H9 (cell line): Measurements from ENCODE around the gene MT2A. TPM values are rescaled to one million over a fixed set of nuclear protein-coding genes. Genes with fewer than 3 reads are reported as not detected.

Source experiments
- DNase-seq: peaks from one replicate; pipeline ENCODE4 v3.0.0-alpha.2; 2017
- H2AFZ ChIP-seq: one replicate; pipeline ENCODE4 v1.6.1; 2013; ENCODE audit warnings: mild to moderate bottlenecking, low read length, control low read depth, moderate library complexity
- H2AK5ac ChIP-seq: 2 replicates; pipeline ENCODE4 v1.6.1; 2013; ENCODE audit warnings: low read length, control low read depth, mixed read lengths; ENCODE audit not compliant: insufficient read length
- H2BK120ac ChIP-seq: one replicate; pipeline ENCODE4 v1.6.1; 2013; ENCODE audit warnings: low read depth, mild to moderate bottlenecking, low read length, control low read depth, inconsistent platforms; ENCODE audit not compliant: poor library complexity, severe bottlenecking
- H2BK12ac ChIP-seq: 2 replicates; pipeline ENCODE4 v1.6.1; 2013; ENCODE audit warnings: low read length, control low read depth, mixed read lengths, low read depth; ENCODE audit not compliant: insufficient read length
- H2BK15ac ChIP-seq: 2 replicates; pipeline ENCODE4 v1.6.1; 2013; ENCODE audit warnings: low read depth, low read length, control low read depth
- H2BK20ac ChIP-seq: one replicate; pipeline ENCODE4 v1.6.1; 2013; ENCODE audit warnings: low read depth, mild to moderate bottlenecking, low read length, control low read depth, inconsistent platforms; ENCODE audit not compliant: poor library complexity, severe bottlenecking
- H2BK5ac ChIP-seq: 2 replicates; pipeline ENCODE4 v1.6.1; 2013; ENCODE audit warnings: low read length, control low read depth, mixed read lengths; ENCODE audit not compliant: insufficient read length
- H3K14ac ChIP-seq: 2 replicates; pipeline ENCODE4 v1.6.1; 2013; ENCODE audit warnings: low read length, control low read depth; ENCODE audit not compliant: insufficient read depth
- H3K18ac ChIP-seq: 2 replicates; pipeline ENCODE4 v1.6.1; 2013; ENCODE audit warnings: low read depth, mild to moderate bottlenecking, mixed read lengths, low read length, control low read depth; ENCODE audit not compliant: insufficient read length
- H3K23ac ChIP-seq: 2 replicates; pipeline ENCODE4 v1.6.1; 2013; ENCODE audit warnings: low read length, control low read depth, mixed read lengths, low read depth; ENCODE audit not compliant: insufficient read length
- H3K23me2 ChIP-seq: 2 replicates; pipeline ENCODE4 v1.6.1; 2013; ENCODE audit warnings: low read depth, mild to moderate bottlenecking, mixed read lengths, low read length, control low read depth; ENCODE audit not compliant: insufficient read length, poor library complexity, severe bottlenecking
- H3K27ac ChIP-seq: 2 replicates; pipeline ENCODE4 v1.5.1; 2013; ENCODE audit warnings: low read length, control low read depth, mixed read lengths, low read depth; ENCODE audit not compliant: insufficient read length
- H3K27me3 ChIP-seq: 2 replicates; pipeline ENCODE4 v1.6.1; 2013; ENCODE audit warnings: low read length, control low read depth, inconsistent platforms; ENCODE audit not compliant: insufficient read depth
- H3K4ac ChIP-seq: 2 replicates; pipeline ENCODE4 v1.6.1; 2013; ENCODE audit warnings: low read depth, mild to moderate bottlenecking, control low read depth, inconsistent platforms, low read length, moderate library complexity
- H3K4me1 ChIP-seq: 2 replicates; pipeline ENCODE4 v1.6.1; 2013; ENCODE audit warnings: low read length, control low read depth, inconsistent platforms; ENCODE audit not compliant: insufficient read depth
- H3K4me2 ChIP-seq: 2 replicates; pipeline ENCODE4 v1.6.1; 2013; ENCODE audit warnings: low read length, control low read depth, mixed read lengths; ENCODE audit not compliant: insufficient read length, insufficient read depth
- H3K56ac ChIP-seq: 2 replicates; pipeline ENCODE4 v1.6.1; 2013; ENCODE audit warnings: low read depth, mild to moderate bottlenecking, mixed read lengths, low read length, control low read depth; ENCODE audit not compliant: insufficient read length
- H3K79me1 ChIP-seq: 2 replicates; pipeline ENCODE4 v1.6.1; 2013; ENCODE audit warnings: low read depth, mild to moderate bottlenecking, moderate library complexity, low read length, control low read depth, inconsistent platforms; ENCODE audit not compliant: insufficient read depth, poor library complexity, severe bottlenecking
- H3K79me2 ChIP-seq: 2 replicates; pipeline ENCODE4 v1.6.1; 2013; ENCODE audit warnings: low read length, control low read depth, inconsistent platforms; ENCODE audit not compliant: insufficient read depth
- H3K9ac ChIP-seq: 2 replicates; pipeline ENCODE4 v1.6.1; 2013; ENCODE audit warnings: low read length, control low read depth, mixed read lengths; ENCODE audit not compliant: insufficient read length; ENCODE audit errors: extremely low read depth
- H3K9me3 ChIP-seq: one replicate; pipeline ENCODE4 v1.6.1; 2013; ENCODE audit warnings: low read depth, low read length, inconsistent platforms; ENCODE audit not compliant: control insufficient read depth
- H3T11ph ChIP-seq: one replicate; pipeline ENCODE4 v1.6.1; 2013; ENCODE audit warnings: mild to moderate bottlenecking, low read length, control low read depth, inconsistent platforms
- H4K20me1 ChIP-seq: one replicate; pipeline ENCODE4 v1.6.1; 2013; ENCODE audit not compliant: control insufficient read depth, insufficient read length, insufficient read depth
- H4K5ac ChIP-seq: 2 replicates; pipeline ENCODE4 v1.6.1; 2013; ENCODE audit warnings: low read depth, mild to moderate bottlenecking, mixed read lengths, low read length, control low read depth; ENCODE audit not compliant: insufficient read length
- H4K8ac ChIP-seq: replicated peaks from 2 replicates; pipeline ENCODE4 v1.6.1; 2013; ENCODE audit warnings: low read length, control low read depth, mixed read lengths, low read depth; ENCODE audit not compliant: insufficient read length
- H4K91ac ChIP-seq: 2 replicates; pipeline ENCODE4 v1.6.1; 2013; ENCODE audit warnings: low read depth, mild to moderate bottlenecking, moderate library complexity, mixed read lengths, low read length, control low read depth; ENCODE audit not compliant: insufficient read length
- H3K27ac Mint-ChIP-seq, 3 experiments: 2 replicates in 2 of 3; 3 replicates in 1 of 3; pipeline ENCODE4 v1.8.0; 2020 to 2021; ENCODE audit warnings: mixed read lengths in 3 of 3, mild to moderate bottlenecking in 1 of 3, moderate library complexity in 1 of 3
- H3K27me3 Mint-ChIP-seq: 2 replicates; pipeline ENCODE4 v1.8.0; 2021; ENCODE audit warnings: low read depth, mild to moderate bottlenecking, moderate library complexity, mixed read lengths
- H3K36me3 Mint-ChIP-seq, 3 experiments: 2 replicates in 2 of 3; 3 replicates in 1 of 3; pipeline ENCODE4 v1.8.0; 2020 to 2021; ENCODE audit warnings: low read depth in 3 of 3, mixed read lengths in 3 of 3; ENCODE audit not compliant: insufficient read depth in 1 of 3
- H3K4me1 Mint-ChIP-seq, 2 experiments: 2 replicates each; pipeline ENCODE4 v1.8.0; 2020; ENCODE audit warnings: mixed read lengths in 2 of 2
- H3K4me3 Mint-ChIP-seq, 2 experiments: 2 replicates in 1 of 2; 3 replicates in 1 of 2; pipeline ENCODE4 v1.8.0; 2020 to 2021; ENCODE audit warnings: mild to moderate bottlenecking in 2 of 2, mixed read lengths in 2 of 2, moderate library complexity in 1 of 2
- H3K9me3 Mint-ChIP-seq, 2 experiments: 2 replicates in 1 of 2; 3 replicates in 1 of 2; pipeline ENCODE4 v1.8.0; 2020; ENCODE audit warnings: mild to moderate bottlenecking in 2 of 2, mixed read lengths in 2 of 2, moderate library complexity in 1 of 2
- CTCF ChIP-seq: fragments of 200-600 bp; sonication (generic); conservative IDR thresholded peaks from 3 replicates; pipeline ENCODE4 v1.8.0; 2021; ENCODE audit warnings: antibody characterized with exemption, mild to moderate bottlenecking
- WGBS: extraction: QIAGEN DNeasy Blood & Tissue Kit; methylation state at CpG from one replicate; pipeline ENCODE4 v1.1.7; 2013; ENCODE audit warnings: missing lambda C conversion rate, low lambda C conversion rate, mixed read lengths; ENCODE audit not compliant: insufficient read length; ENCODE audit errors: extremely low coverage; 5-methylcytosine and 5-hydroxymethylcytosine counted together
- total RNA-seq: library from RNA; stranded (reverse); gene quantifications from 2 replicates; pipeline ENCODE4 v1.2.1, GENCODE V29; 2021

The MT2A gene
- total RNA-seq, 1 experiment from 2014 or later, result 63.1 TPM

- H4K20me1 ChIP-seq, result no peaks in the 10 kb centered on the region
- no peaks in the 10 kb centered on the region for H3K4me1 ChIP-seq
- Mint-ChIP-seq H3K4me3 (peak overlapping the region; percentile 66 to 76), H3K36me3 (no peaks in the 10 kb centered on the region; a peak in 1 of 7 replicates), H3K9me3 (peaks cover 0 to 12% of the 10 kb centered on the region in 2 experiments; a peak in 2 of 5 replicates), H3K27ac (no peak overlapping the region), H3K4me1 (peaks cover 15 to 29% of the 10 kb centered on the region in 2 experiments), H3K27me3 (peaks cover 100% of the 10 kb centered on the region)
- H3K9me3 ChIP-seq, result no peaks in the 10 kb centered on the region
- no peak overlapping the region for H3K14ac ChIP-seq
- no peak overlapping the region for H3K23ac ChIP-seq
- no peak overlapping the region for H2AFZ ChIP-seq
- H3K56ac ChIP-seq, result no peak overlapping the region
- no peak overlapping the region for H2AK5ac ChIP-seq
- H2BK120ac ChIP-seq, result no peak overlapping the region
- no peak overlapping the region for H3K9ac ChIP-seq
- no peaks in the 10 kb centered on the region for H3K79me2 ChIP-seq
- no peaks in the 10 kb centered on the region for H3K79me1 ChIP-seq
- H3K4ac ChIP-seq, result no peak overlapping the region
- H2BK20ac ChIP-seq, result no peak overlapping the region
- peaks cover 9% of the 10 kb centered on the region for H3K23me2 ChIP-seq
- H3K27me3 ChIP-seq, result peaks cover 96% of the 10 kb centered on the region
- H4K91ac ChIP-seq, result no peak overlapping the region
- no peak for TF ChIP-seq CTCF
- no peak overlapping the region for H3T11ph ChIP-seq
- H4K8ac ChIP-seq, result no peak overlapping the region
- H2BK5ac ChIP-seq, result no peak overlapping the region
- no peak overlapping the region for H2BK12ac ChIP-seq
- H4K5ac ChIP-seq, result no peak overlapping the region
- H3K4me2 ChIP-seq, result peak overlapping the region; percentile 77
- DNase-seq, result no peak
- no peak overlapping the region for H3K18ac ChIP-seq
- no peak overlapping the region for H3K27ac ChIP-seq
- whole genome bisulfite sequencing, result no CpG with 5 or more reads among the region's 6 CpGs
- no peak overlapping the region for H2BK15ac ChIP-seq
Observed at GRCh38 chr16:56632848-56633365, 24.5 kb downstream of the MT2A start.
